Measurements from ENCODE around the gene BMERB1.
"Not testable (repeated sequence)": the region's sequence is repeated elsewhere in the genome, so short reads cannot be mapped to it uniquely, and the experiment has no call there.

The BMERB1 gene

GRCh38 chr16:15461376-15461775 is 27.0 kb downstream of the BMERB1 start:
- DNase-seq = no peak

GRCh38 chr16:15464401-15465186 is 30.2 kb downstream of the BMERB1 start:
- no peak for DNase-seq

- no peak for DNase-seq
These were observed 31.7 kb downstream of the BMERB1 start for GRCh38 chr16:15466131-15466530.

DNA sequence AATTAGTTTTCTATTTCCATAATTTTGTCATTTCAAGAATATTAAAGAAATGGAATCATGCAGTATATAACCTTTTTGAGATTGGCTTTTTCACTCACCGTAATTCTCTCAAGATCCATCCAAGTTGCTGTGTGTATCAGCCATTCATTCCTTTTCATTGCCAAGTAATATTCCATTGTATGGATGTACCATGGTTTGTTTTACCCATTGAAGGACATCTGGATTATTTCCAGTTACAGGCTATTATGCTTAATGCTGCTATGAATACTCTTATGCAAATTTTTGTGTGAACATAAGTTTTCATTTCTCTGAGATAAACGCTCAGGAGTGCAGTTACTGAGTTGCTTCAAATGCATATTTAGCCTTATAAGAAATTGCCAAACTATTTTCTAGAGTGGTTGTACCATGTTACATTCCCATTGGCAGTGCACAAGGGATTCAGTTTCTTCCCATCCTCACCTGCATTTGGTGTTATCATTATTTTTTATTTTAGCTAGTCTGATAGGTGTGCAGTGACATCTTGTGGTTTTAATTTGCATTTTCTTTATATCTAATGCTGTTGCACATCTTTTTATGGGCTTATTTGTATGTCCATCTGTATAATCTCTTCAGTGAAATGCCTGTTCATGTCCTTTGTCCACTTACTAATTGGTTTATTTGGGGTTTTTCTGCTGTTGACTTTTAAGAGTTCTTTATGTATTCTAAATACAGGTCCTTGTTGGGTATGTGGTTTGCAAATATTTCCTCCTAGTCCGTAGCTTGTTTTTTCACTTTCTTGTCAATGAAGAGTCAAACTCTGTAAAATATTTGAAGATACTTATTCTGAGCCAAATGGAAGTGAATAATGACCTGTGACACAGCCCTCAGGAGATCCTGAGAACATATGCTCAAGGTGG is 32.7 kb downstream of the BMERB1 start:
- no peak for DNase-seq

GRCh38 chr16:15476971-15477370 is 42.6 kb downstream of the BMERB1 start:
- DNase-seq = not testable (repeated sequence)

- no peak for DNase-seq
These were observed 43.4 kb downstream of the BMERB1 start for GRCh38 chr16:15477802-15478201.

DNA sequence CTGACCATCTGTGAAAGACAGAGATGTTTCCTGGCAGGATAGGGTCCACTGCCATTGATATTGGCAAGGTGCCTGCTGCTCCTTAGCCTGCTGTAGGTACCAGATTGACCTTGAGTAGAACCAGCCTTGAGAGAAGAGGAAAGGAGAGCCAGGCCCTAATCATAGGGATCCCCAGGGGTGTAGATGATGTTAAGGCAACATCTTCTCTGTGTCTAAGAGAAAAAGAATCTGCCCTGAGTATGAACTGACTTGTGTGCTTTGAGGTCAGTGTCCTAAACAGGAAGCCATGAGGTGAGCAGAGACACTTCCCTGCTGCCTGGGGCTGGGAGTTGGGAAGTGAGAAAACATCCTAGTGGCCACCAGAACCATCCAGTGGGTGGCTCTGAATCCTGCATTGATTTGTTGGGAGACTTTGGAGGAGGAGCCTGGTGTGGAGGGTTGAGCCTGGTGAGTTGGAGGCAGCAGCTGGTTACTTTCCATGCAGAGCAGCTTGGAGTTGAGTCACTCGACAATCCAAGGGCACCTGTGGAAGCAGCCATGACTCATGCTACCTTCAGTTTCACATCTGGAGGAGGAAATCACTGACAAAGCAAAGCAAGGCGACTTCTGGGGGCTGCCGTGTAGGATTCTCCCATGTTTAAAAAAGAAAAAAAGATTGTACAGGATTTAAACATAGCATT is 47.8 kb downstream of the BMERB1 start:
- DNase-seq = peak in 8 of 51 donors; percentile 0 to 57 (median 7)

DNA sequence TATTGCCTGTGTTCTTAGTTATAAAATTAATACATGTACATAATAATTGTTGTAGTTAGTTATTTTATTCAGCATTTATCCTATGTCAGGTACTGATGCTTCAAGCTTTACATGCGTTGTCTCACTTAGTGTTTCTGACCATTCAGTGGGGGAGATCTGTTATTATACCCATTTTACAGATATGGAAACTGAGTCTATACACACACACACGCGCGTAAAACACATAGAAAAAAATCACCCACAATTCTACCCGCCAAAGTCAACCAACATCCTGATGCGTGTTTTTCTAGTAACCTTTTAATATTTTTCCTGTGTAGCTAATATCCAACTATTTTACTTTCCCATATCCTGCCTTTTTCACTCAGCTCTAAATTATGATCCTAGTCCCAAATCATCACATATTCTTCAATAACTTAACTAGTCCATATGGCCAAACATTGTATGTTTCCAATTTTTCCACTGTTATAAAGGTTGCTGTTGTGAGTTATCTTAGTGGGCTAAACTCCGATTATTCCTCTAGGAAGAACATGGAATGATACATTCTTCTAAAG is 48.4 kb downstream of the BMERB1 start:
- DNase-seq = no peak

GRCh38 chr16:15483857-15484256 is 49.5 kb downstream of the BMERB1 start:
- no peak for DNase-seq

DNA sequence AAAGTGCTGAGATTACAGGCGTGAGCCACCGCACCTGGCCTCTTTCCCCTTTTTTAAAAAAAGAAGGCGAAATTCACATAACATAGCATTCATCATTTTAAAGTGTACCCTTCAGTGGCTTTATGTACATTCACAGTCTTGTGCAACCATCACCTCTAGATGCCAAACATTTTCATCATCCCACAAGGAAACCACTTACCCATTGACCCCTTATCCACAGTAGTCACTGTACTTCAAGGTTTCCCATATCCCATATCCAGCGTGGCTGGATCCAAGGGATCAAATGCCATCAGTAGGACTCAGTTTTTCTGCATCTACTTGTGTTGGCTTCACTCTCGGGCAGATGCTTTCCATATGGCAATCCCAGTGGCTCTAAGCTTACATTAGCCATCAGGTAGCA is 50.3 kb downstream of the BMERB1 start:
- DNase-seq = no peak

GRCh38 chr16:15485175-15485574 is 50.8 kb downstream of the BMERB1 start:
- DNase-seq = no peak

GRCh38 chr16:15486661-15487060 is 52.3 kb downstream of the BMERB1 start:
- DNase-seq = no peak

GRCh38 chr16:15487336-15488284 is 53.2 kb downstream of the BMERB1 start:
- no peak for DNase-seq

GRCh38 chr16:15489016-15489415 is 54.6 kb downstream of the BMERB1 start:
- DNase-seq = no peak

GRCh38 chr16:15490123-15490711 is 55.8 kb downstream of the BMERB1 start:
- DNase-seq = no peak

GRCh38 chr16:15491411-15491810 is 57.0 kb downstream of the BMERB1 start:
- DNase-seq = no peak

GRCh38 chr16:15492091-15492740 is 57.8 kb downstream of the BMERB1 start:
- no peak for DNase-seq

DNA sequence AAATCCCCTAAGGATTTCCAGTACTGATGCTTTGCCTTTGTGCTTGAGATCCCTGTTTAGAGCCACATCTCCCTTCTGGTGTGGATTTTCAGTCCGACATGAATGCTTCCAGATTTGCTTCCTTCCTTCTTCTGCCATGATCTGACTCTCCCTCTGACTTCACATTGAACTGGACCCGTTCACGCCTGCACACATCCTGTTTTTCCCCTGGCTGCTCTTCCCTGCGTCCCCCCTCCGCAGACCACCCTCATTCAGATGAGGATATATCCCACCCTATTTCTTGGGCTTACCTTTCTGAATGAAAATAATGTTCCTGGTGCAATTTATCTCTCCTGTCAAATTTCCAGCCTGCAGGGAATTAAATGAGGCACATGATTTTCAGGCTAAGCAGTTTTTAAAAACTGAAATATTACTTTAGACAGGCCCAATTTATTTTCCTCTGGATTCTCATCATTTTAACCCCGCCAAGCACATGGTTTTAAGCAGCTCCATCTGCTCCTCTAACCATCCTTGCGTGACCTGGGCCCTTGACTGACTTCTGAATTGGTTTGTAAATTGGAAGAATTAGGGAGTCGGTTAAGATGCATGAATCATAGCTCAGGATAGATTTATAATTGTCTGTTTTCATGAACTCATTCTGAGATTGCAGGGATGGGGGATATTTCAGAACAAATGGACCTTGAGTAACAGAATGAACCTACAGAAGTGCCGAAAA is 59.2 kb downstream of the BMERB1 start:
- DNase-seq = no peak

- DNase-seq = no peak
These were observed 59.8 kb downstream of the BMERB1 start for GRCh38 chr16:15494236-15494635.
